H1 (cell line): ENCODE data around the gene MLC1.

ENCODE experiments used
- ASH2L ChIP-seq: fragments of 200-600, 300-600 bp; sonication (generic); IDR thresholded peaks from one replicate; pipeline ENCODE4 v1.7.1; 2017; ENCODE audit warnings: low read length
- BACH1 ChIP-seq: IDR thresholded peaks from 2 replicates; pipeline ENCODE4 v1.6.1; 2012; ENCODE audit warnings: low read length, improper control_type of control experiment
- CEBPB ChIP-seq: IDR thresholded peaks from 2 replicates; pipeline ENCODE4 v1.6.1; 2012; ENCODE audit warnings: low read depth, low read length
- CTCF ChIP-seq, 3 experiments: IDR thresholded peaks; 1 replicate in 2 of 3; 2 replicates in 1 of 3; pipeline versions ENCODE4 v1.5.1 to v1.6.1; 2011; ENCODE audit warnings: low read length in 3 of 3, mild to moderate bottlenecking in 3 of 3, inconsistent platforms in 2 of 3, low read depth in 1 of 3, moderate library complexity in 1 of 3; ENCODE audit not compliant: insufficient read depth in 1 of 3; ENCODE audit errors: control extremely low read depth in 1 of 3
- EZH2 ChIP-seq: fragments of 200-600 bp; sonication (generic); IDR thresholded peaks from 2 replicates; pipeline ENCODE4 v1.7.1; 2012; ENCODE audit warnings: low read depth, mild to moderate bottlenecking, moderate library complexity, low read length, inconsistent platforms; ENCODE audit not compliant: severe bottlenecking
- JUND ChIP-seq: IDR thresholded peaks from 2 replicates; pipeline ENCODE4 v1.6.1; 2011; ENCODE audit warnings: mild to moderate bottlenecking, improper control_type of control experiment, low read length
- MAFK ChIP-seq: IDR thresholded peaks from 2 replicates; pipeline ENCODE4 v1.6.1; 2012; ENCODE audit warnings: low read depth, mild to moderate bottlenecking, improper control_type of control experiment, low read length
- POLR2A ChIP-seq, 2 experiments: IDR thresholded peaks; 1 replicate in 1 of 2; 2 replicates in 1 of 2; pipeline ENCODE4 v1.6.1; 2011; ENCODE audit warnings: low read depth in 2 of 2, low read length in 2 of 2, mild to moderate bottlenecking in 2 of 2; ENCODE audit errors: control extremely low read depth in 1 of 2
- POLR2AphosphoS5 ChIP-seq: IDR thresholded peaks from 2 replicates; pipeline ENCODE4 v1.6.1; 2011; ENCODE audit warnings: low read depth, low read length
- RFX5 ChIP-seq: IDR thresholded peaks from 2 replicates; pipeline ENCODE4 v1.6.1; 2011; ENCODE audit warnings: low read depth, low read length, improper control_type of control experiment, borderline replicate concordance
- RXRA ChIP-seq: IDR thresholded peaks from 2 replicates; pipeline ENCODE4 v1.6.1; 2011; ENCODE audit warnings: low read depth, mild to moderate bottlenecking, low read length, moderate library complexity; ENCODE audit not compliant: insufficient read depth
- SIX5 ChIP-seq: IDR thresholded peaks from 2 replicates; pipeline ENCODE4 v1.6.1; 2011; ENCODE audit warnings: mild to moderate bottlenecking, low read depth, low read length

GRCh38 chr22:50082197-50082715 is 3.0 kb downstream of the MLC1 start:
- TF ChIP-seq MAFK, result no peak
- TF ChIP-seq JUND, result no peak
- no peak for TF ChIP-seq CTCF (IDR thresholded peaks at IDR 0.05; ENCODE audit: control extremely low read depth in 1 of 3, insufficient read depth in 1 of 3, low read depth in 1 of 3, low read length in 3 of 3)
- no peak for TF ChIP-seq CEBPB
- no peak for TF ChIP-seq POLR2AphosphoS5
- no peak for TF ChIP-seq EZH2
- TF ChIP-seq POLR2A (IDR thresholded peaks at IDR 0.05; ENCODE audit: control extremely low read depth in 1 of 2, low read depth in 2 of 2, low read length in 2 of 2), result no peak
- no peak for TF ChIP-seq BACH1
- no peak for TF ChIP-seq ASH2L
- TF ChIP-seq RFX5, result no peak
- no peak for TF ChIP-seq RXRA
- no peak for TF ChIP-seq SIX5
